Right ventricle myocardium inferior (tissue), 1 donor: ENCODE results near the gene KRTAP2-2. TPM values are rescaled to one million over a fixed set of nuclear protein-coding genes. Genes with fewer than 3 reads are reported as not detected.
"Not testable (repeated sequence)": the region's sequence is repeated elsewhere in the genome, so short reads cannot be mapped to it uniquely, and the experiment has no call there.

Experiments
- ATAC-seq: fragments of 200-7000 bp; cut with Tn5 transposase; one replicate; pipeline ENCODE4 v1.9.1; 2020; ENCODE audit warnings: mild to moderate bottlenecking, moderate library complexity
- DNase-seq: peaks from one replicate; pipeline ENCODE4 v3.0.0; 2021; ENCODE audit errors: missing footprints
- intact Hi-C: fragments of 100-400 bp; cut with DNase I; formaldehyde crosslinking; loops from one replicate; pipeline ENCODE4 v1.11.0; 2022
- long read RNA-seq: library from polyadenylated mRNA; unstranded; transcript quantifications from one replicate; pipeline ENCODE4 v2.0.0, GENCODE V29; 2021
- total RNA-seq: library from RNA; stranded (reverse); fragmentation: NEBNext Ultra II Directional; extraction: Animal tissue kit (Norgen Biotek cat#: 25700); gene quantifications from one replicate; pipeline ENCODE4 v1.2.1, GENCODE V29; 2021
- donor health status: DM: no; HTN: yes; CAD: no; lungs with severe emphysema.

Gene KRTAP2-2
- total RNA-seq, result not detected
- long read RNA-seq, result 0 reads

GRCh38 chr17:41055130-41055529 lies at the start of gene KRTAP2-2:
TSS of gene KRTAP2-2 (minus strand) at chr17:41055230. CDS start at chr17:41055211, 19 bp downstream.
- ATAC-seq, DNase-seq, intact Hi-C loops: not testable (repeated sequence)

- intact Hi-C loops, DNase-seq, ATAC-seq: not testable (repeated sequence)
Measured at GRCh38 chr17:41104386-41105038, 49.5 kb upstream of the KRTAP2-2 start.

- ATAC-seq (no peak), DNase-seq (no peak)
- intact Hi-C loops, result no loop called here
Measured at GRCh38 chr17:41103896-41104295, 48.9 kb upstream of the KRTAP2-2 start.

- intact Hi-C loops, result no loop called here
- DNase-seq (no peak), ATAC-seq (no peak)
Measured at GRCh38 chr17:41101586-41102259, 46.7 kb upstream of the KRTAP2-2 start, which contains the start of gene KRTAP4-16. TSS of gene KRTAP4-16 (minus strand) at chr17:41102209. CDS start at chr17:41102209, 0 bp downstream.

GRCh38 chr17:41099682-41100480 lies 44.9 kb upstream of the KRTAP2-2 start:
- ATAC-seq, intact Hi-C loops, DNase-seq: not testable (repeated sequence)

GRCh38 chr17:41098481-41098880 lies 43.5 kb upstream of the KRTAP2-2 start:
- intact Hi-C loops, result no loop called here
- DNase-seq (no peak), ATAC-seq (no peak)

GRCh38 chr17:41098042-41098441 lies 43.0 kb upstream of the KRTAP2-2 start, which contains the start of gene KRTAP4-8:
TSS of gene KRTAP4-8 (minus strand) at chr17:41098142. CDS start at chr17:41098084, 58 bp downstream.
- DNase-seq (no peak), ATAC-seq (no peak)
- intact Hi-C loops, result no loop called here

GRCh38 chr17:41096055-41096454 lies 41.0 kb upstream of the KRTAP2-2 start:
- intact Hi-C loops, result no loop called here
- ATAC-seq (no peak), DNase-seq (no peak)

- intact Hi-C loops, ATAC-seq, DNase-seq: not testable (repeated sequence)
Measured at GRCh38 chr17:41088760-41089352, 33.8 kb upstream of the KRTAP2-2 start.

GRCh38 chr17:41084100-41084856 lies 29.2 kb upstream of the KRTAP2-2 start, which contains the start of gene KRTAP4-7:
TSS of gene KRTAP4-7 (plus strand) at chr17:41084150. CDS start at chr17:41084207, 57 bp downstream.
- ATAC-seq, intact Hi-C loops, DNase-seq: not testable (repeated sequence)

GRCh38 chr17:41083427-41083826 lies 28.4 kb upstream of the KRTAP2-2 start:
- DNase-seq, ATAC-seq, intact Hi-C loops: not testable (repeated sequence)

- no peak for ATAC-seq
- intact Hi-C loops, result no loop called here
- no peak for DNase-seq
Measured at GRCh38 chr17:41082626-41083025, 27.6 kb upstream of the KRTAP2-2 start.

- ATAC-seq, result no peak
- intact Hi-C loops, result no loop called here
- no peak for DNase-seq
Measured at GRCh38 chr17:41076788-41077187, 21.8 kb upstream of the KRTAP2-2 start.

- DNase-seq (no peak), ATAC-seq (no peak)
- intact Hi-C loops, result no loop called here
Measured at GRCh38 chr17:41073676-41074075, 18.6 kb upstream of the KRTAP2-2 start.

GRCh38 chr17:41071606-41072360 lies 16.8 kb upstream of the KRTAP2-2 start:
- intact Hi-C loops, result no loop called here
- DNase-seq (no peak), ATAC-seq (no peak)

- ATAC-seq (no peak), DNase-seq (no peak)
- intact Hi-C loops, result no loop called here
Measured at GRCh38 chr17:41069031-41069430, 14.0 kb upstream of the KRTAP2-2 start.

- DNase-seq (no peak), ATAC-seq (no peak)
- intact Hi-C loops, result no loop called here
Measured at GRCh38 chr17:41067281-41067680, 12.3 kb upstream of the KRTAP2-2 start.
